Astrocyte (in vitro differentiated cells and primary cell): ENCODE results near the gene SMIM23.

Source experiments
- EZH2 ChIP-seq: IDR thresholded peaks from 2 replicates; pipeline ENCODE4 v1.6.1; 2012; ENCODE audit warnings: mild to moderate bottlenecking, low read length, inconsistent platforms; ENCODE audit not compliant: insufficient read depth
- TF ChIP-seq, protein P1 (sequence below): IDR thresholded peaks from 2 replicates; pipeline ENCODE4 v1.5.1; 2011; ENCODE audit warnings: low read depth, mild to moderate bottlenecking, inconsistent platforms, low read length, moderate library complexity; ENCODE audit not compliant: insufficient read depth

DNA sequence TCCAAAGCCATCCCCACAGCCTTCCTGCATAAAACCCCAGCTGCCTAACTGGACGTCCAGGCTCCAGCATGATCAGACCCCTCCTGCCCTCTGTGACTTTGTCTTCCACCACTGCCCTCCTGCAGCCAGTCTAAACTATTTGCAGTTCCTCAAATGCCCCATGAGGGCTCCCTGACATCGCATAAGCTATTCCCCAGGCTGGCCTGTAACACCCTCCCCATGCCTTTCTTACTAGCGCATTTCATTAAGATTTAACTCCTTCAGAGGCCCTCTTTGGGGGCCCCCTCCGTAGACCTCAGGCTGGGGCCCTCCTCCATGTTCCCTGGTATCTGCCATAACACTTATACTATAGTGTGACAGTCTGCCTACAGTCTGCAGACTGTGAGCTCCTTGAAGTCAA, 15.5 kb upstream of the SMIM23 start:
- TF ChIP-seq, protein P1, sequence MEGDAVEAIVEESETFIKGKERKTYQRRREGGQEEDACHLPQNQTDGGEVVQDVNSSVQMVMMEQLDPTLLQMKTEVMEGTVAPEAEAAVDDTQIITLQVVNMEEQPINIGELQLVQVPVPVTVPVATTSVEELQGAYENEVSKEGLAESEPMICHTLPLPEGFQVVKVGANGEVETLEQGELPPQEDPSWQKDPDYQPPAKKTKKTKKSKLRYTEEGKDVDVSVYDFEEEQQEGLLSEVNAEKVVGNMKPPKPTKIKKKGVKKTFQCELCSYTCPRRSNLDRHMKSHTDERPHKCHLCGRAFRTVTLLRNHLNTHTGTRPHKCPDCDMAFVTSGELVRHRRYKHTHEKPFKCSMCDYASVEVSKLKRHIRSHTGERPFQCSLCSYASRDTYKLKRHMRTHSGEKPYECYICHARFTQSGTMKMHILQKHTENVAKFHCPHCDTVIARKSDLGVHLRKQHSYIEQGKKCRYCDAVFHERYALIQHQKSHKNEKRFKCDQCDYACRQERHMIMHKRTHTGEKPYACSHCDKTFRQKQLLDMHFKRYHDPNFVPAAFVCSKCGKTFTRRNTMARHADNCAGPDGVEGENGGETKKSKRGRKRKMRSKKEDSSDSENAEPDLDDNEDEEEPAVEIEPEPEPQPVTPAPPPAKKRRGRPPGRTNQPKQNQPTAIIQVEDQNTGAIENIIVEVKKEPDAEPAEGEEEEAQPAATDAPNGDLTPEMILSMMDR = no peak
- TF ChIP-seq EZH2 = no peak
